ENCODE data around the gene PRDM10. TPM values are rescaled to one million over a fixed set of nuclear protein-coding genes. Genes with fewer than 3 reads are reported as not detected.

Gene PRDM10
- total RNA-seq, 1 donor from 2014 or later: 15.8 TPM

DNA sequence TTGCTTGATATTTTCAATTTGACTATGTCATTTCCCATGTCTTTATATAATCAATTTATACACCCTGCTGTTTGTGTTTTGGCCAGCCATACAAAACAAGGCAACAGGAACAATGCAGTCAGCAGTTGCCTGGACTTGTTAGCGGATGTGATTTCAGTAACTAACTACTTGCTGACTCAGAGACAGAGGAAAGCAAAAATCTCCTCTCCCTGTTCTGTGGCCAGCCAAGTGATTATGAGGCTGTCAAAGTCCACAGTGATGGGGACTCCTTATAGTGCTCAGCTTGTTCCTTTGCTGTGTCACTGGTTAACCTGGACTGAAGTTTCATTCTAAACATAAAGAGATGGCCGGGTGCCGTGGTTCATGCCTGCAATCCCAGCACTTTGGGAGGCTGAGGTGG lies 34.4 kb upstream of the PRDM10 start:
- H3K4me1 Mint-ChIP-seq (ENCODE audit: unreplicated experiment): no peaks in the 10 kb centered on the region
- TF ChIP-seq, protein P1, sequence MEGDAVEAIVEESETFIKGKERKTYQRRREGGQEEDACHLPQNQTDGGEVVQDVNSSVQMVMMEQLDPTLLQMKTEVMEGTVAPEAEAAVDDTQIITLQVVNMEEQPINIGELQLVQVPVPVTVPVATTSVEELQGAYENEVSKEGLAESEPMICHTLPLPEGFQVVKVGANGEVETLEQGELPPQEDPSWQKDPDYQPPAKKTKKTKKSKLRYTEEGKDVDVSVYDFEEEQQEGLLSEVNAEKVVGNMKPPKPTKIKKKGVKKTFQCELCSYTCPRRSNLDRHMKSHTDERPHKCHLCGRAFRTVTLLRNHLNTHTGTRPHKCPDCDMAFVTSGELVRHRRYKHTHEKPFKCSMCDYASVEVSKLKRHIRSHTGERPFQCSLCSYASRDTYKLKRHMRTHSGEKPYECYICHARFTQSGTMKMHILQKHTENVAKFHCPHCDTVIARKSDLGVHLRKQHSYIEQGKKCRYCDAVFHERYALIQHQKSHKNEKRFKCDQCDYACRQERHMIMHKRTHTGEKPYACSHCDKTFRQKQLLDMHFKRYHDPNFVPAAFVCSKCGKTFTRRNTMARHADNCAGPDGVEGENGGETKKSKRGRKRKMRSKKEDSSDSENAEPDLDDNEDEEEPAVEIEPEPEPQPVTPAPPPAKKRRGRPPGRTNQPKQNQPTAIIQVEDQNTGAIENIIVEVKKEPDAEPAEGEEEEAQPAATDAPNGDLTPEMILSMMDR (IDR thresholded peaks at IDR 0.05; ENCODE audit: unreplicated experiment): no peak
- H3K9me3 Mint-ChIP-seq (ENCODE audit: unreplicated experiment): no peaks in the 10 kb centered on the region
- H3K4me3 Mint-ChIP-seq (ENCODE audit: unreplicated experiment): no peak overlapping the region
- H3K36me3 Mint-ChIP-seq (ENCODE audit: low read depth, unreplicated experiment): no peaks in the 10 kb centered on the region
- peaks cover 1% of the 10 kb centered on the region for H3K27me3 Mint-ChIP-seq (ENCODE audit: unreplicated experiment)
- no peak for DNase-seq (ENCODE audit: low spot score)
- H3K27ac Mint-ChIP-seq (ENCODE audit: unreplicated experiment): no peak overlapping the region

DNA sequence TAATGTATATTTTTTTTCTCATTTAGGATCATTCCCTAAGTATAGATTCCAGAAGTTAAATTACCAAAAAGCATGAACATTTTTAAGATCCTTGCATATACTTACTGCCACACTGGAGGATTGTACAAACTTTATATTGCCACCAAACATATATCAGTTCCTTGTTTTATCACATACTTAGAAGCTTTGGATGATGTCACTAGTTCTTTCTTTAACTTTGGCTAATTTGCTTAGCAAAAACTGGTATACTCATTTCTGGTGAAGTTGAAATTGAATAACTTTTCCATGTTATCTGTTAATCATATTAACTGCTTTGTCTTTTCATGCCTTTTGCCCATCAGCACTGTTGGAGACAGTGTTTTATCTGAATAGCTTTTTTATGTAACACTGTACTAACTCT lies 31.6 kb upstream of the PRDM10 start:
- TF ChIP-seq, protein P1 (IDR thresholded peaks at IDR 0.05; ENCODE audit: unreplicated experiment): no peak
- DNase-seq (ENCODE audit: low spot score): no peak
- no peak overlapping the region for H3K27ac Mint-ChIP-seq (ENCODE audit: unreplicated experiment)
- H3K4me3 Mint-ChIP-seq (ENCODE audit: unreplicated experiment): no peak overlapping the region
- no peaks in the 10 kb centered on the region for H3K36me3 Mint-ChIP-seq (ENCODE audit: low read depth, unreplicated experiment)
- H3K27me3 Mint-ChIP-seq (ENCODE audit: unreplicated experiment): no peaks in the 10 kb centered on the region
- no peaks in the 10 kb centered on the region for H3K9me3 Mint-ChIP-seq (ENCODE audit: unreplicated experiment)
- peaks cover 1% of the 10 kb centered on the region for H3K4me1 Mint-ChIP-seq (ENCODE audit: unreplicated experiment)

DNA sequence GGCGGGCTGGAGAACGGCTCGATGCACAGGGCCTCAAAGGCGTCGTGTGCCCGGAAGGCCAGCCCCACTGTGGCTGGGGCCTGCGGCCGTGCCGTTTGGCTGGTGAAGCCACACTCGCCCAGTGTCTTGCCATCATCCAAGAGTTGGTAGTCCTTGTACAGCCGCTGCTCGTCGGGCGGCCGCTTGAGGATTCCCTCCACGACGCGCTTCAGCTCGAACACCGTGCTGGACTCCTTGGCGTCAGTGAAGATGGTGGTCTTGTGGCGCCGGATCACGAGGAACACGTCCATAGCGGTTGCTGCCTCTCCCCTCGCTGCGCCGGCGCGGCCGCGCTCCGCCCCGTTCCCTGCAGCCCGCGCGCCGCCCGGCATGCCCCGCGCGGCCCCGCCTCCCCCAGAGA lies 30.3 kb upstream of the PRDM10 start:
- Mint-ChIP-seq H3K27ac (ENCODE audit: unreplicated experiment) (no peak overlapping the region), H3K9me3 (ENCODE audit: unreplicated experiment) (no peaks in the 10 kb centered on the region), H3K4me1 (ENCODE audit: unreplicated experiment) (peaks cover 5% of the 10 kb centered on the region), H3K36me3 (ENCODE audit: low read depth, unreplicated experiment) (no peaks in the 10 kb centered on the region), H3K4me3 (ENCODE audit: unreplicated experiment) (no peak overlapping the region), H3K27me3 (ENCODE audit: unreplicated experiment) (no peaks in the 10 kb centered on the region)
- no peak for DNase-seq (ENCODE audit: low spot score)
- TF ChIP-seq, protein P1 (IDR thresholded peaks at IDR 0.05; ENCODE audit: unreplicated experiment): no peak

DNA sequence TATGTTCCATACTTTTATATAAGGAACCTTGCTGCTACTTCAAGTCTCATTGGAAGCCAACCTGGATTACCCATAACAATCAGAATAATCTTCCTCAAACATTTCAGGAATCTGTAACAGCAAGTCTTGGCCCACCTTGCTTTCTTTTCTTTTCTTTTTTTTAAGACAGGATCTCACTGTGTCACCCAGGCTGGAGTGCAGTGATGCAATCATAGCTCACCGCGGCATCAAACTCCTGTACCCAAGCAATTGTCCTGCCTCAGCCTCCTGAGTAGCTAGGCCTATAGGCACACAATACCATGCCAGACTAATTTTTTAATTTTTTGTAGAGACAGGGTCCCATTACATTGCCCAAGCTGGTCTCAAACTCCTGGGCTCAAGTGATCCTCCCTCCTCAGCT lies 29.3 kb upstream of the PRDM10 start:
- Mint-ChIP-seq H3K27ac (ENCODE audit: unreplicated experiment) (no peak overlapping the region), H3K9me3 (ENCODE audit: unreplicated experiment) (no peaks in the 10 kb centered on the region), H3K36me3 (ENCODE audit: low read depth, unreplicated experiment) (no peaks in the 10 kb centered on the region), H3K4me1 (ENCODE audit: unreplicated experiment) (peaks cover 5% of the 10 kb centered on the region), H3K27me3 (ENCODE audit: unreplicated experiment) (no peaks in the 10 kb centered on the region), H3K4me3 (ENCODE audit: unreplicated experiment) (no peak overlapping the region)
- DNase-seq (ENCODE audit: low spot score): no peak
- TF ChIP-seq, protein P1 (IDR thresholded peaks at IDR 0.05; ENCODE audit: unreplicated experiment): no peak

DNA sequence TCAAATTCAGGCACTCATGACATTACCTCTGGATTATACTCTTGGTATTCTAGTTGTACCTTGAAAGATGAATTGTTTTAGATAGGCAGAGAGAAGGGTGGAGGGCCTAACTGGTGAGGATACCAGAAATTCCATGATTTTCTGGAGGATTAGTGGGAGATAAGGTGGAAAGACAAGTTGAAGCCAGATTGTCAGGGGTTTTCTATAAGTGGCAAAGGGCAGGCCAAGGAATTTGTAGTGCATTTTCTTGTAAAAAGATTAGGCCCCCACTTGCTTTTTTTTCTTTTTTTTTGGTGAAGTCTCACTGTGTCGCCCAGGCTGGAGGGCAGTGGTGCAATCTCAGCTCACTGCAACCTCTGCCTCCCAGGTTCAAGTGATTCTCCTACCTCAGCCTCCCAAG lies 28.4 kb upstream of the PRDM10 start:
- TF ChIP-seq, protein P1 (IDR thresholded peaks at IDR 0.05; ENCODE audit: unreplicated experiment): no peak
- no peaks in the 10 kb centered on the region for H3K27me3 Mint-ChIP-seq (ENCODE audit: unreplicated experiment)
- no peaks in the 10 kb centered on the region for H3K36me3 Mint-ChIP-seq (ENCODE audit: low read depth, unreplicated experiment)
- peaks cover 5% of the 10 kb centered on the region for H3K4me1 Mint-ChIP-seq (ENCODE audit: unreplicated experiment)
- no peaks in the 10 kb centered on the region for H3K9me3 Mint-ChIP-seq (ENCODE audit: unreplicated experiment)
- H3K27ac Mint-ChIP-seq (ENCODE audit: unreplicated experiment): no peak overlapping the region
- no peak overlapping the region for H3K4me3 Mint-ChIP-seq (ENCODE audit: unreplicated experiment)
- no peak for DNase-seq (ENCODE audit: low spot score)

All from endothelial cell (in vitro differentiated cells).